ENCODE measurements around the gene TK2. TPM values are rescaled to one million over a fixed set of nuclear protein-coding genes. Genes with fewer than 3 reads are reported as not detected.
"Not testable (repeated sequence)": the region's sequence is repeated elsewhere in the genome, so short reads cannot be mapped to it uniquely, and the experiment has no call there.

Gene TK2
- total and polyA plus RNA-seq, 2 donors: 20.3 to 23.6 TPM

- H3K36me3 ChIP-seq (ENCODE audit: insufficient read depth): peaks cover 2% of the 10 kb centered on the region
- 84% methylated on average over 4 of the region's 4 CpGs for WGBS
- H3K4me3 ChIP-seq (ENCODE audit: low read depth, low read length): no peak overlapping the region
- no peak overlapping the region for H3K27ac ChIP-seq (ENCODE audit: low read depth)
- H3K4me1 ChIP-seq (ENCODE audit: insufficient read depth): no peaks in the 10 kb centered on the region
- DNase-seq (ENCODE audit: extremely low spot score): no peak
Measured at GRCh38 chr16:66507731-66508239, 42.1 kb downstream of the TK2 start.

DNA sequence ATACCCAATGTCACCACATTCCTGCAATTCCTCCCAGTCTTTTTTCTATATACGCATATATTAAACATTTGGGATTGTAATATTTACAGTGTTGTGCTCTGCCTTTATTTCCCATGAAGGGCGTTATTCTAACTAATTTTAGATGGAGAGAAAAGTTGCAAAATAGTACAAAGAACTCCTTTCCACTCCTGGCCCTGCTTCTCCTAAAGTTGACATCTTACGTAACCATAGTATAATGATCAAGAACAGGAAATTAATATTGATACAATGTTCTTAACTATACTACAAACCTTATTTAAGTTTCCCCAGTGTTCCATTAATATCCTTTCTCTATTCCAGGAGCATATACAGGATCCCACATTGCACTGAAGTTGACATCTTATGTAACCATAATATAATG is 46.3 kb downstream of the TK2 start:
- 87% methylated on average over 3 of the region's 3 CpGs for WGBS
- Histone ChIP-seq H3K4me1 (ENCODE audit: insufficient read depth) (no peaks in the 10 kb centered on the region), H3K36me3 (ENCODE audit: insufficient read depth) (no peaks in the 10 kb centered on the region)

GRCh38 chr16:66503030-66503429 is 46.9 kb downstream of the TK2 start:
- Histone ChIP-seq H3K4me3 (ENCODE audit: low read depth, low read length) (no peak overlapping the region), H3K27ac (ENCODE audit: low read depth) (no peak overlapping the region), H3K36me3 (ENCODE audit: insufficient read depth) (no peaks in the 10 kb centered on the region), H3K4me1 (ENCODE audit: insufficient read depth) (no peaks in the 10 kb centered on the region)
- 84% methylated on average over 2 of the region's 2 CpGs for WGBS
- DNase-seq (ENCODE audit: extremely low spot score): no peak

More for the DNA sequence above, 46.3 kb downstream of the TK2 start:
- Histone ChIP-seq H3K27ac (ENCODE audit: low read depth) (no peak overlapping the region), H3K4me3 (ENCODE audit: low read depth, low read length) (no peak overlapping the region)
- DNase-seq (ENCODE audit: extremely low spot score): no peak

DNA sequence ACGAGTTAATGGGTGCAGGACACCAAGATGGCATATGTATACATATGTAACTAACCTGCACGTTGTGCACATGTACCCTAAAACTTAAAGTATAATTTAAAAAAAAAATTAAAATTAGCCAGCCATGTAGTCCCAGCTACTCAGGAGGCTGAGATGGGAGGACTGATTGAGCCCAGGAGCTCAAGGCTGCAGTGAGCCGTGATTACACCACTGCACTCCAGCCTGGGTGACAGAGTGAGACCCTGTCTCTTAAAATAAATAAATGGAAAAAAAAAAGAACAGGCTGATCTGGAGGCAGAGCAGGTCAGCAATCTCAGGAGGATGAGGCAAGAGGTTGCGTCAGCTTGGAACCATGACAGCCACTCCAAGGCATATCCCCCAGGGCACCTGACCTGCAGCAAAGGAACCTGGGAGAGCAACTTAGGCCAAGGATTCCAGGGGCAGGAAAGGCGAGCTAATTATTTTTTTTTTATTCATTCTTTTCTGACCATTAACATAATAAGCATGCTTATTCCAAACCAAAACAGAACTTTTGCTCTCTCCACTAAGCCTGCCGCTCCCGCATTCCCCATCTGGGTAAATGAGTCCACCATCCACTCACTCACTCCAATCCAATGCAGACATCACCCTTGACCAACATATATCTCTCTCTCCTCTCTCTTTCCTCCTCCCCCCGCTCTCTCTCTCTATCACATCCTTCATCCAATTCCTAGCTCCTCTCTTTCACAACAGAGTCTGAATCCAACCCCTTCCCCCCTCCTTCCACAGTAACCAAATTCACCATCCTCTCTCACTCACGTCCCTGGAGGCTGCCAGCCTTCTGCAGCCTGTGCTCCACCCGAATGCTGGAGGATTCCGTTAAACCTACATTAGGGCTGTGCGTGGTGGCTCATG is 47.7 kb downstream of the TK2 start:
- DNase-seq (ENCODE audit: extremely low spot score): no peak
- WGBS: 79% methylated on average over 12 of the region's 12 CpGs
- Histone ChIP-seq H3K36me3 (ENCODE audit: insufficient read depth) (no peaks in the 10 kb centered on the region), H3K27ac (ENCODE audit: low read depth) (no peak overlapping the region), H3K4me1 (ENCODE audit: insufficient read depth) (no peaks in the 10 kb centered on the region), H3K4me3 (ENCODE audit: low read depth, low read length) (no peak overlapping the region)

GRCh38 chr16:66501563-66501962 is 48.4 kb downstream of the TK2 start:
- not testable (repeated sequence) for H3K4me3 ChIP-seq (ENCODE audit: low read depth, low read length)
- 90% methylated on average over 4 of the region's 4 CpGs for WGBS

GRCh38 chr16:66497921-66498320 is 52.0 kb downstream of the TK2 start:
- 78% methylated on average over 1 of the region's 2 CpGs for WGBS
- H3K4me1 ChIP-seq (ENCODE audit: insufficient read depth): not testable (repeated sequence)

More at GRCh38 chr16:66501563-66501962, 48.4 kb downstream of the TK2 start:
- H3K36me3 ChIP-seq (ENCODE audit: insufficient read depth); DNase-seq (ENCODE audit: extremely low spot score); H3K27ac ChIP-seq (ENCODE audit: low read depth); H3K4me1 ChIP-seq (ENCODE audit: insufficient read depth): not testable (repeated sequence)

DNA sequence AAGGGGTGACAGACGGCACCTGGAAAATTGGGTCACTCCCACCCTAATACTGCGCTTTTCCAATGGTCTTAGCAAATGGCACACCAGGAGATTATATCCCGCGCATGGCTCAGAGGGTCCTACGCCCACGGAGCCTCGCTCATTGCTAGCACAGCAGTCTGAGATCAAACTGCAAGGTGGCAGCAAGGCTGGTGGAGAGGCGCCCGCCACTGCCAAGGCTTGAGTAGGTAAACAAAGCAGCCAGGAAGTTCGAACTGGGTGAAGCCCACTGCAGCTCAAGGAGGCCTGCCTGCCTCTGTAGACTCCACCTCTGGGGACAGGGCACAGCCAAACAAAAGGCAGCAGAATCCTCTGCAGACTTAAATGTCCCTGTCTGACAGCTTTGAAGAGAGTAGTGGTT is 53.7 kb downstream of the TK2 start:
- not testable (repeated sequence) for H3K4me3 ChIP-seq (ENCODE audit: low read depth, low read length); H3K36me3 ChIP-seq (ENCODE audit: insufficient read depth); H3K4me1 ChIP-seq (ENCODE audit: insufficient read depth); H3K27ac ChIP-seq (ENCODE audit: low read depth); DNase-seq (ENCODE audit: extremely low spot score)
- WGBS: 95% methylated on average over 6 of the region's 10 CpGs

More at GRCh38 chr16:66497921-66498320, 52.0 kb downstream of the TK2 start:
- not testable (repeated sequence) for H3K4me3 ChIP-seq (ENCODE audit: low read depth, low read length); DNase-seq (ENCODE audit: extremely low spot score); H3K27ac ChIP-seq (ENCODE audit: low read depth); H3K36me3 ChIP-seq (ENCODE audit: insufficient read depth)

- H3K4me1 ChIP-seq (ENCODE audit: insufficient read depth): no peaks in the 10 kb centered on the region
- H3K27ac ChIP-seq (ENCODE audit: low read depth): no peak overlapping the region
- H3K4me3 ChIP-seq (ENCODE audit: low read depth, low read length): no peak overlapping the region
- H3K36me3 ChIP-seq (ENCODE audit: insufficient read depth): no peaks in the 10 kb centered on the region
- no peak for DNase-seq (ENCODE audit: extremely low spot score)
- WGBS: 92% methylated on average over 2 of the region's 2 CpGs
Measured at GRCh38 chr16:66495440-66495839, 54.5 kb downstream of the TK2 start.

DNA sequence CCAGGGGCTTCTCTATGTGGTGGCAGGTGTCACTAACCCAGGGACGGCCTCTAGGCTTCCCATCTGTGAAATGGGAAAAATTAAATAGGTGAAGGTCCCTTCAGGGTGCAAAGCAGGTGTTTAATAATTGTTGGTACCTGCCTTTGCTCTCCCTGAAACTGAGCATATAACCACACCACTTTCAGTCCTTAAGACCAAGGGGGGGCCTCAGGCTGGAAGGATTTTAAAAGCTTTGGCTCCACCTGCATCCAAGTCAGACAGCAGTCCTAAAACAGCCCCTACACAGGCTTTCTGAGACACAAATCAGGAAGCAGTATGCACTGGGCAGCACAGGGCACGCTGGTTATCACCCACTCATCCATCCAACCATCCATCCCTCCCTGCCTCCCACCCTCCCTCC is 55.0 kb downstream of the TK2 start:
- no peaks in the 10 kb centered on the region for H3K4me1 ChIP-seq (ENCODE audit: insufficient read depth)
- no peak for DNase-seq (ENCODE audit: extremely low spot score)
- no peak overlapping the region for H3K4me3 ChIP-seq (ENCODE audit: low read depth, low read length)
- no peaks in the 10 kb centered on the region for H3K36me3 ChIP-seq (ENCODE audit: insufficient read depth)
- WGBS: 98% methylated on average over 2 of the region's 2 CpGs
- H3K27ac ChIP-seq (ENCODE audit: low read depth): no peak overlapping the region

GRCh38 chr16:66493490-66494401 is 56.2 kb downstream of the TK2 start:
- H3K27ac ChIP-seq (ENCODE audit: low read depth): no peak overlapping the region
- 95% methylated on average over 14 of the region's 14 CpGs for WGBS

GRCh38 chr16:66491716-66492064 is 58.2 kb downstream of the TK2 start:
- H3K27ac ChIP-seq (ENCODE audit: low read depth): no peak overlapping the region
- no peak overlapping the region for H3K4me3 ChIP-seq (ENCODE audit: low read depth, low read length)
- no peaks in the 10 kb centered on the region for H3K36me3 ChIP-seq (ENCODE audit: insufficient read depth)
- 86% methylated on average over 7 of the region's 7 CpGs for WGBS
- H3K4me1 ChIP-seq (ENCODE audit: insufficient read depth): no peaks in the 10 kb centered on the region
- DNase-seq (ENCODE audit: extremely low spot score): no peak

More at GRCh38 chr16:66493490-66494401, 56.2 kb downstream of the TK2 start:
- Histone ChIP-seq H3K4me1 (ENCODE audit: insufficient read depth) (no peaks in the 10 kb centered on the region), H3K36me3 (ENCODE audit: insufficient read depth) (no peaks in the 10 kb centered on the region), H3K4me3 (ENCODE audit: low read depth, low read length) (no peak overlapping the region)
- DNase-seq (ENCODE audit: extremely low spot score): no peak

GRCh38 chr16:66490774-66491715 is 58.9 kb downstream of the TK2 start:
- 77% methylated on average over 8 of the region's 8 CpGs for WGBS
- H3K4me1 ChIP-seq (ENCODE audit: insufficient read depth): no peaks in the 10 kb centered on the region
- H3K4me3 ChIP-seq (ENCODE audit: low read depth, low read length): no peak overlapping the region
- no peak overlapping the region for H3K27ac ChIP-seq (ENCODE audit: low read depth)
- H3K36me3 ChIP-seq (ENCODE audit: insufficient read depth): no peaks in the 10 kb centered on the region
- no peak for DNase-seq (ENCODE audit: extremely low spot score)

DNA sequence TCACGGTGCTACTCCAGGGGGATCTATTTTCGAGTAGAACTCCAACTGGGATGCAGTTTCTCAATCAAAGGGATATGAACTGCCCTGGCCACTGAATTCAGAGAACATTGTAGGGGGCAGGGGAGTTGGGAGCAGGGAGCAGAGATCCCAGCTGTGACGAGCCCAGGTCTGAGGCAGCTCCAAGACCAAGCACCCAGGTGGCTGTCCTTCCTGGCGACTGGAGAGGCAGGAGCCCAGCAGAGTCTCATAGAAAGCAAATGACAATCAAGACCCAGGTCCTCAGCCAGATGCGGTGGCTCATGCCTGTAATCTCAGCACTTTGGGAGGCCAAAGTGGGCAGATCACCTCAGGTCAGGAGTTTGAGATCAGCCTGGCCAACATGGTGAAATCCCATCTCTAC is 60.1 kb downstream of the TK2 start:
- no peak overlapping the region for H3K27ac ChIP-seq (ENCODE audit: low read depth)
- H3K4me1 ChIP-seq (ENCODE audit: insufficient read depth): no peaks in the 10 kb centered on the region
- H3K36me3 ChIP-seq (ENCODE audit: insufficient read depth): no peaks in the 10 kb centered on the region
- 90% methylated on average over 5 of the region's 5 CpGs for WGBS
- no peak overlapping the region for H3K4me3 ChIP-seq (ENCODE audit: low read depth, low read length)
- no peak for DNase-seq (ENCODE audit: extremely low spot score)
